GM21423 (cell line): ENCODE data around the gene METTL4.
"Not testable (repeated sequence)": the region's sequence is repeated elsewhere in the genome, so short reads cannot be mapped to it uniquely, and the experiment has no call there.

ENCODE experiments used
- ATAC-seq: cut with Tn5 transposase; IDR thresholded peaks from one replicate; pipeline ENCODE4 v1.9.1; 2021; ENCODE audit warnings: mild to moderate bottlenecking, moderate library complexity; ENCODE audit not compliant: unreplicated experiment

METTL4 gene

DNA sequence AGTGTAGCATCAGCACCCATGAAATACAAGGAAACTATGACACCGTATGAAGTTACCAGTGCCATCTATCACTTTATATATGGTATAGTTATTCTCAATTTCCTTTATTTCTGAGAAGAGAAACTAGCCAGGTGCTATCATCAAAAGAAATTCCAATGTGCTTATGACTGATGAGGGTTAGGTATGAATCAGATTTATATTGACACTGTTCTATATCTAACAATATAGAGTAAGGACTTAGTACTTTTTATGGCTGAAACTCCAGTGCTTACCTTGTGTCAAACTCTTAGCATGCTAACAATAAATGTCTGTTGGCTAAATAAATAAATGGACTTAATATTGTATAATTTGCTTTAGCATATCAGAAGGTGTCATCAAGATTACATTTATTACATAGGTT is 6.9 kb downstream of the METTL4 start:
- ATAC-seq, result no peak

DNA sequence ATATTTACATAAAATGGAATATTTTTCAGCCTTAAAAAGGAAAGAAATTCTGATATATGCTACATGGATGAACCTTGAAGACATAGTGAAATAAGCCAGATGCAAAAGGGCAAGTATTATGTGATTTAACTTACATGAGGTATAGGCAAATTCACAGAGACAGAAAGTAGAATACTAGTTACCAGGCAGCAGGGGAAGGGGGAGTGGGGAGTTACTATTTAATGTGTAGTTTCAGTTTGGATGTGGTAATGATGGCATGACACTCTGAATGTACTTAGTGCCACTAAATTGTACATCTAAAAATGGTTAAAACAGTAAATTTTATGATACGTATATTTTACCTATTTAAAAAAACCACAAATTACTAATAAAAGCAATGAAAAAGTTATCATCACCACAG is 12.1 kb downstream of the METTL4 start:
- ATAC-seq, result no peak

DNA sequence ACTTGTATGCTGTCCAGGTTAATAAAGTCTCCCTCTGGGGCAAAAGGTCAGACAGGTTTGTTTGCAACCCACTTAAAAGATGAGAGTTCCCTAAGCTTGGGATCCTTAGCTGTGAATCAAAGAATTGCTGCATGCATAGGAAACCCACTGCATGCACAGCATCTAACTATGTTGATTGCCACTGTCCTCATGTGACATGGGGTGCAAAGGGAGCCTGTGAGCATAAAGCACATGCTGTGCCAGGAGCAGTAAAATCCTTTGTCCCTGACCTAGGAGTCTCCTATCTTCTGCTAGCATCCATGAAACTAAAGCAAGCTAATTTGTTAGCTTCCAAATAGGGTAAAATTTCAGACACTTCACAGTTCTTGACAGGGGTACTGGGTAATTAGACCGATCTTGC is 13.8 kb downstream of the METTL4 start:
- no peak for ATAC-seq

DNA sequence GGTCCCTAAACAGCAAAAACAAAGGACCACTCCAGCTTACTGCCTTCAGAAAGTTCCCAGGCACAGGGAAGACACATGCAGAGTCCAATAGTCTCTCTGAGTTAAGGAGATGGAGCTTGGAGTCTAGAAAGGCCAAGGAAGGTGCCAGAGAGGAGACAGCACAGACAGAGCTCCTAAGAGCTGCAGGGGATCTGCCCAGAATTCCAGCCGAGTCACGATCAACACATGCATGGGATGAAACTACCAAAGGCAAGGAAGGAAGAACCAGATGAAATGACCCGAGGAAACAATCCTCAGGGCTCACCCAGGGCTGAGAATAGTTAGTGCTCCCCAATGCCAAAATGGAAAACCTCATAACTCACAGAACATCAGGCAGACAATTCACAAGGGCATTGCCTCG is 15.4 kb downstream of the METTL4 start:
- ATAC-seq, result no peak

DNA sequence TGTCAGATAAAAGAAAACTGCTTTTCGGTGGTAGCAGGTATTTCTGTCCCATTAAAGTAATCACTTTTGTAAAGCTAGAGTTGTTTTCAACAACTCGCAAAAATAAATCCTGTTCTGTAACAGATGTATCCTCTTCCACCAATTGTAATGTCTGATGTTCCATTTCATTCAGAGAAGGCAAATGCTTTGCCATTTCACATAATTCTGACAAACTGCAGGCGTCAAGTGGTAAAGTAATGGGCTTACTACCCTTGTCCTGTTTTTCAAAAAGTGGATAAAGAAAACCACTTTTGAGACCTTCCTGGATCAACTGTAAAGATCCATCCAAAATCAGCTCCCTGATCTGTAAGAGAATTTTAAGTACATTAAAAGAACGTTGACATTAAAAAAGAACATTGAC is 16.6 kb downstream of the METTL4 start:
- no peak for ATAC-seq

DNA sequence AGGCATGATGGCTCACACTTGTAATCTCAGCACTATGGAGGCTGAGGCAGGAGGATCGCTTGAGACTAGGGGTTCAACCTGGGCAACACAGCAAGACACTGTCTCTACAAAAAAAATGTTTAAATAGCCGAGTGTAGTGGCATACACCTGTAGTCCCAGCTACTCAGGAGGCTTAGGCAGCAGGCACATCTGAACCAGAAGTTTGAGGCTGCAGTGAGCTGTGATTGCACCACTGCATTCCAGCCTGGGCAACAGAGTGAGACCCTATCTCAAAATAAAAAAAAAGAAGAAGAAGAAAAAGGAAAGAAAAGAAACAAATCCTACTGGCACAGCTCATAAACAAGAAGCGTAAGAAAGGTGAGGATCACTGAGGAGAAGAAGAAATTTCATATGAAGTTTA is 19.9 kb downstream of the METTL4 start:
- ATAC-seq, result no peak

DNA sequence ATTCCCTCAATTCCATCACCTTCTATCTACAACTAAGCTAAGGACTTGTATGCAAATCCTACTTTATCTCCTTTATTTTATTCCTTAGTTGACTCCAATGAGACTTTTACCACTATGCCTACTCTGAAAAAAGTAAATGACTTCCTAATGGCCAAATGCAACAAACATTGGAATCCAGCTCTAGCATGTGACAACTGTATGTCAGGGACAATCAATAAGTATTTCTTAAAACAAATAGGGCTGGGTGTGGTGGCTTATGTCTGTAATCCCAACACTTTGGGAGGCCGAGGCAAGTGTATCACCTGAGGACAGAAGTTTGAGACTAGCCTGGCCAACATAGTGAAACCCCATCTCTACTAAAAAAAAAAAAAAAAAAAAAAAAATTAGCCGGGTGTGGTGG is 21.8 kb downstream of the METTL4 start:
- no peak for ATAC-seq

DNA sequence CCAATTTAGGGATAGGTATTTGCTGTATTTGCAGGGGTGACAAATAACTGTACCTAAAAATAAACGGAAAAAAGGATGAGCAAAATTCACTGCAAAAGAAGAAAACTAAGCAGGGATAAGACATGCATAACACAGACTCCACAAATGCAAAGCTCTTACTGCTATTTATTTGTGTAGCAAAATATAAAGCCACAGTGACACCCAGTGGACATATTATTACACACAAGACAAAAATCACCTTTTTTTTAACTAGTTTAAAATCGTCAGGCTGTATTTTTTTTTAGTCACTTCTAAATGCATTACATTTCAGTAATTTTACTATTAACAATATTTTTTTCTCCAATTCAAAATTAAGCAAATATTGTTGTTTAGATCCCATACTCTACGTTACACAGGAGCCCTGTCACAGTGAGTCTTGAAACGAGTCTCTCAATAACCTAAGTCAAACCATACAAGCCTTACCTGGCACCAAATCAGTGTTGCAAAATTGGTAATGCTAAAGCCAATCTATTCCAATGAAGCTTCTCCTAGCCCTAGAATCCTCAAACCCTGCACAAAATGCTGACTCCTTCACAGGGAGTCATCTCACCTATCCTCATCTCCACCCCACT is 23.7 kb downstream of the METTL4 start:
- ATAC-seq, result no peak

DNA sequence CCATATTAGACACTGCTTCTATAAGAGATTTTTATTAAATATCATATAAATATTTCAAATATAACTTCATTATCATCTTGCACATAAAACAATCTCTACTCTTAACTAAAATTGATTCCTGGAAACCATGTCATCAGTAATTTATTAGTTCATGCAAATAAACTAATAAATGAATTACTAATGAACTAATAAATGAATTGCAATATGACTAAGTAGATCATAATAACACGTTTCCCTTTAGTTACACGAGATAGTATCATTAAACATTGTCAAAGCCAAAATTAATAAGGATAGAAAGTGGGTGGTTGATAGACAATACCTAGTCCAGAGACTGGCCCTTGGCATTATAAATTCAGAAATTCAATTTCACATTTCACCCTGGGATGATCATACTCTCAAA is 26.1 kb downstream of the METTL4 start:
- no peak for ATAC-seq

DNA sequence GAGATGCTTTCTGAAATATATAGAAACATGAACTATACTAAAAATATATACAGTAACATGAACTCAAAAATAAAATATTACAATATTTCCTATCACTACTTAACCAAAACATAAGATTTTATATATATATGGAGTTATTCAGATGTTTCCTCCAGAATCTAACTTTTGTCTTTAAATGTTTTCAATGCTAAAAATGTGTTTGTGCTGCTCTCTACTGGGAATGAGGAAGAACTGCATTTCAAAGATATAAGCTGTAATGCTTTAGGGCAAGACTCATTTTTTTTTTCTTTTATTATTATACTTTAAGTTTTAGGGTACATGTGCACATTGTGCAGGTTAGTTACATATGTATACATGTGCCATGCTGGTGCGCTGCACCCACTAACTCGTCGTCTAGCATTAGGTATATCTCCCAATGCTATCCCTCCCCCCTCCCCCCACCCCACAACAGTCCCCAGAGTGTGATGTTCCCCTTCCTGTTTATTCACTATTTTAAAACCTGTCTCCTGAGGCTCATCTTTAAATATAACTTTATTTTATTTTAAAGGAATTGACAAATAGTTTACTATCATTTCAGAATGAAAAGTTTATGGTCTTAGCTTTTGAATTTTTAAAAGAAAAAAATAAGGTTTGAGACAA is 29.3 kb downstream of the METTL4 start:
- not testable (repeated sequence) for ATAC-seq

DNA sequence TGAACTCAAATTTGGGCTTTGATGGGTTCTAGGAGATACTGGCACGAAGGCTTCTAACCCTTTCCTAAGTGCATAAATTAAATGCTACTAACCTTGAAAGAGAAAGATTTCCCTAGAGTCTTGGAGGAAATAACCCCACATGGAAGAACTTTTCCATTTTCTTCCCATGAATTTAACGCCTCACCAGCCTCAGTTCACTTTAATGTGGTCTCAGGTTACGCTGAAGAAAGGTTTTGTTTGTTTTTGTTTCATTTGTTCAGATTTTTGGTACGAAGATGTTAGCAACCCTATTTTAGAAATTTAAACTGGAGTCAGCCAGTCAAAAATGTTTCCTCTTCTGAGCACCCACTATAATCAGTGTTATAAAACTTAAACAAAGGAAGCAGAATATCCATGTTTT is 30.7 kb downstream of the METTL4 start:
- ATAC-seq, result no peak

DNA sequence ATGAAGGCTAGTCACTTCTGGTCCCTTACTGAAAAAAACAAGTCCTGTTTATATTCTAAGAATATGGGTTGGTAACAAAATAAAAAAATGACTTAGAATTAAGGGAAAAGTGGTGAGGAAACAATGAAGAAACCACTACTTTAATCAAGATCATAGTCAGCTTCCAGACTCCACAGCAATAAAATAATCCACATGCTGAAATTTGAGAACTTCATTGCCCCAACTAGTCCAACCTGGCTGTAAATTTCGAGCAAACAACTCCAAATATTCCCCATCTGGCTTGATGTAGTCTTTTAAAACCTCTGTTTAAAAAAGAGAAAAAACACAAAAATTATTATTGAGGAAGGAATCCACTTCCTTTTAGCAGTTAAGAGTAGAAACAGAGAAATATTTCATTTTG is 32.5 kb downstream of the METTL4 start:
- ATAC-seq, result no peak

DNA sequence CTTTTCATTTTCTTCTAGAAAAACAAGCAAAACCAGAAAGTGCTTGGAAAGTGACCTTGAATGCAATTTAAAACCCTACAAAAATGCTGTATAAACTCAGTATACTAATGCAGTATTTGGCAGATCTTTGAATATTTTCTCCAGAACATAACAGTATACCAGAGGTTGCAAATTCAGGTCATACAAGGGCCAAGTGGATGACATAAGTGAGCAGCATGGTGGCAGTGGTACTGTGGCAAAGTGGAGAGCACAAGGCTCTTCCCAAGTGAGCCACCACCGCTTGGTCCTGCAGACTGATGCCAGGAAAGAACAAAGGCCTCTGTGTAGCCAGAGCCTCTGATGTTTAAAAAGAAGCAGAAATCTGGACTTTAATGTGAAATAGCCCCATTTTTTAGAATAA is 33.1 kb downstream of the METTL4 start:
- ATAC-seq, result no peak

DNA sequence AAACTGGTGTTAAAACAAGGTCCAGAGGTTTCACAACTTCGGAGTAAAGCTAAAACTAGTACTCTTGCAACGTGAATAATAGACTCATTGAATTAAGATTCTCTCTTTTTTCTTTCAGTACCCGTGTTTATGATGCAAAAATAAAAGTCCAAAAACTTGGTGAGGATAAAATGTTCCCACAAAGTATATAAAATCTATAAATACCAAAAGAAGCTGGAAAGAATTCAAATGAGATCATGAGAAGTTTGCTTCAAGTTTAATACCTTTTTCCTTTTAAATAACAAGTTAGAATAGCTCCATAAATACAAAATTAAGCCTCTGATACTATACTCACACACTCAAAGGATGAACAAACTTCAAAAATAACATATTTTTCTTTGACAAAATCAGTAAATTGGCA is 34.0 kb downstream of the METTL4 start:
- ATAC-seq, result no peak

DNA sequence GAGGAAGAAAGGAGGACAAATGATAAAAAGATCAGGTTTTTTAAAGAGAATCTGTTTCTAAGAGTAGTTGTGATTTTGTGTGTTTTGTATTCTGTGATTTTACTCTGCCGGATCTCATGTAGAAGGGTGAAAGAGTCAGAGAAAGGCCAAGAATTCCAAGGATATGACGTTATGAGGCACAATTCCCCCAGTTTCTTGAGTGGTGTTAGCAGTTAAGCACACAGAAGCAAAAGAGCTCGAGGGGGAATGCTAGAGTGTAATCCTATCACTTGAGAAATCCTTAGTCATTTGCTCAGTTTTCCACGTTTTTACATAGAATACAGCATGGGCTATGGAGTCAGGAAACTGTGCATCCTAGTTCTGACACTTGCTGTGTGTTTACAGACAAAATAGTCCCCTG is 34.8 kb downstream of the METTL4 start:
- ATAC-seq, result no peak

DNA sequence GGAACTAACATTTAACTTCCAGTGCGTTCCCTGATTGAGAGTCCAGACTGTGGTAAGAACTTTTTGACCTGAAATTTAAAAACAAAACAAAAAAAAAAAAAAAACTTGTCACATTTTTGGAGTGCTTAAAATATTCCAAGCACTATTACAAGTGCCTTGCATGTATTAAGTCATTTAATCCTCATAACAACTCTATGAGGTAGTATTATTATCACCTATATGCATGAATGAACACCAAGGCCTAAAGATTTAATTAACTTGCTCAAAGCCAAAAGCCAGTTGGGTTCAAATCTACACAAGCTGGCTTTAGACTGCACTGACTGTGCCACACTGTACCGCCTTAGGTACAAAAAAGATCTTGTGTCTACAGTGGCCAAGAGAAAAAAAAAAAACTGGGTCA is 35.2 kb downstream of the METTL4 start:
- ATAC-seq, result no peak

DNA sequence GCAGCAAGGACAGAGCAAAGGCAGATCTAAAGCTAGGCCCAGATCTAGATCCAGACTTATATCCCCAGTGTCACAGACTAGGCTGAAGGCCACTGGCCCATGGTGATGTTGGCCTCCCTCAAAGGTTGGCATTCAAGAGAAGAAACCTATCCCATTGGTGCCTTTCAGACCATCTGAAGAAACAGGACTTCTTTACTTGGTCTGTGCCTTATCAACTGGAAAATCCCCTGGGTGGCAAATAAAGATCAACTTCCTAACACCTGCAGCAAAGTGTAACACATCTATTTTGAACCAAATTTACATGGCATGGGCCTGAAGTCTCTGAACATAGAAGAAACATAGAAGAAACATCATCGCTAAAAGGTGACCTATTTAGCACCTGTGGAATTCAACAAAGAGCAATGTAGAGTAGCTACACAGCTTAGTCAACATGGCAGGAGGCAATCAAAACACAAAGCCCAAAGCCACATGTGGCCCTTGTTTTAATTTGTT is 35.8 kb downstream of the METTL4 start:
- peak; percentile 33 for ATAC-seq

DNA sequence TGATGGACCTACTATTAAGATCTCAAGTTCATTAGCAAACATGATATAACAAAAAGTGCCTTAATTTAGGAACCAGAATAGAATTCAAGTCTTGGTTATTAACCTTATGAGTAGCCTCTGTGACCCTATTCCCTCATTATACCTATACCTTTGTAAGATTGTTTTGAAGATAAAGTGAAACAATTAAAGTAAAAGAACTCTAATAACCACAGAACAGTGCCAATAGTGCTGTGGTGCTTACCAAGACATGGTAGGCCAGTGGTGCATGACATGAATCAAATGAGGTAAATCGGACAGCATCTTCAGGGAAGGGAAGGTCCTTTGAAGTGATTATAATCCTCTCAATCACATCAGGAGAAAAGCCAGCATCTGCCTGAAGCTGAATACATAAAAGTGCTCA is 36.4 kb downstream of the METTL4 start:
- peak; percentile 64 for ATAC-seq

DNA sequence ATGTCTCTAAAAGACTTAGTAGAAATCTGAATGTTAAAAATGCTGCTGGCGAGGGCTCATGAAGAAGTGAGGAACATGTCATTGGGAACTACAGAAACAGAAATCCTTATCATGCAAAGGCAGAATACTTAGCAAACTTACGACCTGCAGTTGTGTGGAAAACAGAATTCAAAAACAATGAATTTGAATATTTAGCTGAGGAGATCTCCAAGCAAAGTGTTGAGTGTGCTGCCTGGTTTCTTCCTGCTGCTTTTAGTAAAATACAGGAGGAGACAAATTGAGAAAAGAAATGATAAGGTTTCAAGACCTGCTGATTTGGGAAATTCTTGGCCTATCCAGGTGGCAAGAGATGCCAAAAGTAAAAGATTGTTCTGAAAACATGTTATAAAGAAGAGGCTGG is 38.5 kb downstream of the METTL4 start:
- no peak for ATAC-seq

DNA sequence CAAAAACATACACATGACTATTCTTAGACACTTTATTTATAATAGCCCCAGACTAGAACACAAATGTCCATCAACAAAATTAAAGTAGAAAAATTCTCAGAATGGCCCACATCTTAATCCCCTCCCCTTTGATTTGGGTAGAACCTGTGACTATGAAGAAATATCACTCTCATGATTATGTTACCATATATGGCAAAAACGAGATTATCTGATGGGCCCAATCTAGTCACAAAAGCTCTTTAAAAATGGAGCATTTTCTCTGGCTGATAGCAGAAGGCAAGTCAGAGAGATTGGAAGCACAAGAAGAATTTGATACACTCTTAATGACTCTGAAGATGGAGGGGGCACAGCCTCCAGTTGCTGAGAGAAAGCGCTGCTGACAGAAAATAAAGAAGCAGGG is 39.6 kb downstream of the METTL4 start:
- no peak for ATAC-seq

DNA sequence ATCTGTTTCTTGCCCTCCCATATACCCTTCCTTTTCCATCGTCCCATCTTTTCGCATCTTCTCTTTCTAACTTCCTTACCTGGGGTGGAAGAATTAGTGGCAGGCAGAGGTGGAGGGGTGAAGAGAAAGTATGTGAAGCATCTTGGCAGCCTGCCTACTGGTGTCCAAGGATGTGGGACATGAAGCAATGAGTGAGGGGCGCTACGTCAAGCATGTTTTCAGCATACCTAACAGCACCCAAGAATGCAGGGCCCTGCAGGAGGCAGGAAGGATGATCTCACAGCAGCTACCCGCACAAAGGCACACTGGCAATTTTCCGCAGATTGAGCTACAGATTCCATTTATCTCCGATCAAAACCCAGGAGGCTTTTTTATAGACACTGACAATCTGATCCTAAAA is 42.2 kb downstream of the METTL4 start:
- ATAC-seq, result no peak

DNA sequence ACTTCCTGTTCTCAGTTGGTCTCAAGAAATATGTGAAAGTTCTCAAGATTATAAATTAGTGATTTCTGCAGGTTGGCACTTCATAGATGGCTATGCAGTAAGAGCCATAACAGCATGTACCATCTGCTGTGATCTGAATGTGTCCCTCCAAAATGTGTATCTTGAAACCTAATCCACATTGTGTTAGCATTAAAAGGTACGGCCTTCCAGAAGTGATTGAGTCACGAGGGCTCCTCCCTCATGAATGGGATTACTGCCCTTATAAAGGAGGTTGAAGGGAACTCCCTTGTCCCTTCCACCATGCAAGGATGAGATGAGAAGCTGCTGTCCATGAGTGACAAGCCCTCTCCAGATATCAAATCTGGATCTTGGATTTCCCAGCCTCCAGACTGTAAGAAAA is 45.0 kb downstream of the METTL4 start:
- ATAC-seq, result no peak

DNA sequence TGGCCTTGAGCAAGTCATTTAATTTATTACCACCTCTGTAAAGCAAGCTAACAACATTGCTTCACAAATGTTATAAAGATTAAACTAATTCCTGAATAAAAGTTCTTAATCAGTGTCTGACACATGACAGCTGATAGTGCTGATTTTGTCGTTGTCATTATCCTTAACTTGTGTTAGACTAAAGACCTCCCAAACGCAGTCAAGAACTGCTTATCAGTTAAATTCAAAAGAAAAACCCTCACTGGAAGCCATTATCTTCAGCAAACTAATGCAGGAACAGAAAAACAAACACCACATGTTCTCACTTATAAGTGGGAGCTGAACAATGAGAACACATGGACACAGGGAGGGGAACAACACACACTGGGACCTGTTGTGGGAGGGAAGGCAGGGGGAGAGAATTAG is 46.5 kb downstream of the METTL4 start:
- not testable (repeated sequence) for ATAC-seq
